Body of pancreas (tissue), 4 donors: ENCODE results near the gene LDLRAD3.

Experiments used
- POLR2A ChIP-seq, 3 donors: fragments of 450-650 bp; IDR thresholded peaks; one replicate each; pipeline ENCODE4 v1.6.1; 2016; ENCODE audit warnings: antibody characterized with exemption in 3 of 3, mild to moderate bottlenecking in 2 of 3
- TF ChIP-seq, protein P1 (sequence below), 7 experiments: fragments of 450-650 bp in 4 of 7; fragments of 200-600 bp in 3 of 7; sonication (generic) in 3 of 7; IDR thresholded peaks; one replicate each; pipeline ENCODE4 v1.5.1; 2016 to 2019; ENCODE audit warnings: antibody characterized with exemption in 7 of 7

DNA sequence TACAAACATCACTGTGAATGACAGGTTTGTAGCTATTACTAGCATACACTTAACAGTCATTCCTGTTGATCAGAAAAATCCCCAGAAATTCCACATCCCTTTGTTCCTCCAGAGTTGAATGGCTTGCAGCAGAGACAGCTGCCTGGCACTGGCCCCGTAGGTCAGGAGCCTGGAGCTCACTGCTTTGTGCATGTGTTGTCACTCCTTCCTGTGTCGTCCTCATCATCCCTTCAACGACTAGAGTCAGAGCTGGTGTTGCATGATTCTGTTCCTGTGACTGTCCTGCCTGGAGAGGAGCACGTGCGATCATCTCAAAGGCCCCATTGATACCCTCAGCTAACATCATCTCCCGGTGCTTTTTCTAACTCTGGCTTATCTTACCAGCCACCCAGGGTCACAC, 58.3 kb downstream of the LDLRAD3 start:
- TF ChIP-seq, protein P1, sequence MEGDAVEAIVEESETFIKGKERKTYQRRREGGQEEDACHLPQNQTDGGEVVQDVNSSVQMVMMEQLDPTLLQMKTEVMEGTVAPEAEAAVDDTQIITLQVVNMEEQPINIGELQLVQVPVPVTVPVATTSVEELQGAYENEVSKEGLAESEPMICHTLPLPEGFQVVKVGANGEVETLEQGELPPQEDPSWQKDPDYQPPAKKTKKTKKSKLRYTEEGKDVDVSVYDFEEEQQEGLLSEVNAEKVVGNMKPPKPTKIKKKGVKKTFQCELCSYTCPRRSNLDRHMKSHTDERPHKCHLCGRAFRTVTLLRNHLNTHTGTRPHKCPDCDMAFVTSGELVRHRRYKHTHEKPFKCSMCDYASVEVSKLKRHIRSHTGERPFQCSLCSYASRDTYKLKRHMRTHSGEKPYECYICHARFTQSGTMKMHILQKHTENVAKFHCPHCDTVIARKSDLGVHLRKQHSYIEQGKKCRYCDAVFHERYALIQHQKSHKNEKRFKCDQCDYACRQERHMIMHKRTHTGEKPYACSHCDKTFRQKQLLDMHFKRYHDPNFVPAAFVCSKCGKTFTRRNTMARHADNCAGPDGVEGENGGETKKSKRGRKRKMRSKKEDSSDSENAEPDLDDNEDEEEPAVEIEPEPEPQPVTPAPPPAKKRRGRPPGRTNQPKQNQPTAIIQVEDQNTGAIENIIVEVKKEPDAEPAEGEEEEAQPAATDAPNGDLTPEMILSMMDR (IDR thresholded peaks at IDR 0.05), result no peak
- TF ChIP-seq POLR2A (IDR thresholded peaks at IDR 0.05), result no peak
